HG02840 (cell line): ENCODE results near the gene DPYD.

ENCODE experiments used
- ATAC-seq: cut with Tn5 transposase; IDR thresholded peaks from one replicate; pipeline ENCODE4 v1.9.1; 2021; ENCODE audit warnings: mild to moderate bottlenecking, moderate library complexity, moderate number of reproducible peaks; ENCODE audit not compliant: unreplicated experiment, low FRiP score

DPYD gene

GRCh38 chr1:97034651-97035050, 886.2 kb downstream of the DPYD start:
- no peak for ATAC-seq

- no peak for ATAC-seq
Measured at GRCh38 chr1:97033949-97034348, 886.9 kb downstream of the DPYD start.
